ENCODE data around the gene CHST8. TPM values are rescaled to one million over a fixed set of nuclear protein-coding genes. Genes with fewer than 3 reads are reported as not detected.

CHST8 gene
- total and polyA plus RNA-seq, 2 experiments from 2014 or later, result 9.3 to 38.2 TPM

- no peak for DNase-seq (ENCODE audit: low spot score)
- Mint-ChIP-seq H3K36me3 (ENCODE audit: low read depth) (peaks cover 62% of the 10 kb centered on the region), H3K27me3 (ENCODE audit: insufficient read depth, low read depth, poor library complexity) (peaks cover 4% of the 10 kb centered on the region), H3K9me3 (no peaks in the 10 kb centered on the region), H3K4me1 (no peaks in the 10 kb centered on the region), H3K4me3 (no peak overlapping the region), H3K27ac (no peak overlapping the region)
- no peaks in the 10 kb centered on the region for H3K79me2 ChIP-seq (replicated peaks; ENCODE audit: insufficient read depth)
- no peaks in the 10 kb centered on the region for H3F3A ChIP-seq (replicated peaks; ENCODE audit: low read depth)
- no peak for ATAC-seq
- H3K4me2 ChIP-seq, result no peak overlapping the region
- no peak for TF ChIP-seq ZNF114 (CRISPR knock-in tag; IDR thresholded peaks at IDR 0.05)
- no peak for TF ChIP-seq EZH2phosphoT487 (IDR thresholded peaks at IDR 0.05; ENCODE audit: unreplicated experiment)
- no peak for TF ChIP-seq JUNB (IDR thresholded peaks at IDR 0.05; ENCODE audit: unreplicated experiment)
- TF ChIP-seq, protein P1, sequence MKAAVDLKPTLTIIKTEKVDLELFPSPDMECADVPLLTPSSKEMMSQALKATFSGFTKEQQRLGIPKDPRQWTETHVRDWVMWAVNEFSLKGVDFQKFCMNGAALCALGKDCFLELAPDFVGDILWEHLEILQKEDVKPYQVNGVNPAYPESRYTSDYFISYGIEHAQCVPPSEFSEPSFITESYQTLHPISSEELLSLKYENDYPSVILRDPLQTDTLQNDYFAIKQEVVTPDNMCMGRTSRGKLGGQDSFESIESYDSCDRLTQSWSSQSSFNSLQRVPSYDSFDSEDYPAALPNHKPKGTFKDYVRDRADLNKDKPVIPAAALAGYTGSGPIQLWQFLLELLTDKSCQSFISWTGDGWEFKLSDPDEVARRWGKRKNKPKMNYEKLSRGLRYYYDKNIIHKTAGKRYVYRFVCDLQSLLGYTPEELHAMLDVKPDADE (IDR thresholded peaks at IDR 0.05), result no peak
- TF ChIP-seq STAT1 (IDR thresholded peaks at IDR 0.05; ENCODE audit: unreplicated experiment), result no peak
- TF ChIP-seq, protein P2, sequence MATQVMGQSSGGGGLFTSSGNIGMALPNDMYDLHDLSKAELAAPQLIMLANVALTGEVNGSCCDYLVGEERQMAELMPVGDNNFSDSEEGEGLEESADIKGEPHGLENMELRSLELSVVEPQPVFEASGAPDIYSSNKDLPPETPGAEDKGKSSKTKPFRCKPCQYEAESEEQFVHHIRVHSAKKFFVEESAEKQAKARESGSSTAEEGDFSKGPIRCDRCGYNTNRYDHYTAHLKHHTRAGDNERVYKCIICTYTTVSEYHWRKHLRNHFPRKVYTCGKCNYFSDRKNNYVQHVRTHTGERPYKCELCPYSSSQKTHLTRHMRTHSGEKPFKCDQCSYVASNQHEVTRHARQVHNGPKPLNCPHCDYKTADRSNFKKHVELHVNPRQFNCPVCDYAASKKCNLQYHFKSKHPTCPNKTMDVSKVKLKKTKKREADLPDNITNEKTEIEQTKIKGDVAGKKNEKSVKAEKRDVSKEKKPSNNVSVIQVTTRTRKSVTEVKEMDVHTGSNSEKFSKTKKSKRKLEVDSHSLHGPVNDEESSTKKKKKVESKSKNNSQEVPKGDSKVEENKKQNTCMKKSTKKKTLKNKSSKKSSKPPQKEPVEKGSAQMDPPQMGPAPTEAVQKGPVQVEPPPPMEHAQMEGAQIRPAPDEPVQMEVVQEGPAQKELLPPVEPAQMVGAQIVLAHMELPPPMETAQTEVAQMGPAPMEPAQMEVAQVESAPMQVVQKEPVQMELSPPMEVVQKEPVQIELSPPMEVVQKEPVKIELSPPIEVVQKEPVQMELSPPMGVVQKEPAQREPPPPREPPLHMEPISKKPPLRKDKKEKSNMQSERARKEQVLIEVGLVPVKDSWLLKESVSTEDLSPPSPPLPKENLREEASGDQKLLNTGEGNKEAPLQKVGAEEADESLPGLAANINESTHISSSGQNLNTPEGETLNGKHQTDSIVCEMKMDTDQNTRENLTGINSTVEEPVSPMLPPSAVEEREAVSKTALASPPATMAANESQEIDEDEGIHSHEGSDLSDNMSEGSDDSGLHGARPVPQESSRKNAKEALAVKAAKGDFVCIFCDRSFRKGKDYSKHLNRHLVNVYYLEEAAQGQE (IDR thresholded peaks at IDR 0.05; ENCODE audit: unreplicated experiment), result no peak
- TF ChIP-seq ZNF331 (CRISPR knock-in tag; IDR thresholded peaks at IDR 0.05; ENCODE audit: low read depth), result no peak
- TF ChIP-seq CREB1 (CRISPR knock-in tag; IDR thresholded peaks at IDR 0.05; ENCODE audit: low read depth), result no peak
- TF ChIP-seq NANOG (IDR thresholded peaks at IDR 0.05; ENCODE audit: borderline replicate concordance), result no peak
- TF ChIP-seq CTCF (conservative IDR thresholded peaks at IDR 0.05; ENCODE audit: low read depth in 2 of 2), result no peak
- TF ChIP-seq POLR2AphosphoS5 (IDR thresholded peaks at IDR 0.05; ENCODE audit: low read depth), result no peak
- TF ChIP-seq, protein P3, sequence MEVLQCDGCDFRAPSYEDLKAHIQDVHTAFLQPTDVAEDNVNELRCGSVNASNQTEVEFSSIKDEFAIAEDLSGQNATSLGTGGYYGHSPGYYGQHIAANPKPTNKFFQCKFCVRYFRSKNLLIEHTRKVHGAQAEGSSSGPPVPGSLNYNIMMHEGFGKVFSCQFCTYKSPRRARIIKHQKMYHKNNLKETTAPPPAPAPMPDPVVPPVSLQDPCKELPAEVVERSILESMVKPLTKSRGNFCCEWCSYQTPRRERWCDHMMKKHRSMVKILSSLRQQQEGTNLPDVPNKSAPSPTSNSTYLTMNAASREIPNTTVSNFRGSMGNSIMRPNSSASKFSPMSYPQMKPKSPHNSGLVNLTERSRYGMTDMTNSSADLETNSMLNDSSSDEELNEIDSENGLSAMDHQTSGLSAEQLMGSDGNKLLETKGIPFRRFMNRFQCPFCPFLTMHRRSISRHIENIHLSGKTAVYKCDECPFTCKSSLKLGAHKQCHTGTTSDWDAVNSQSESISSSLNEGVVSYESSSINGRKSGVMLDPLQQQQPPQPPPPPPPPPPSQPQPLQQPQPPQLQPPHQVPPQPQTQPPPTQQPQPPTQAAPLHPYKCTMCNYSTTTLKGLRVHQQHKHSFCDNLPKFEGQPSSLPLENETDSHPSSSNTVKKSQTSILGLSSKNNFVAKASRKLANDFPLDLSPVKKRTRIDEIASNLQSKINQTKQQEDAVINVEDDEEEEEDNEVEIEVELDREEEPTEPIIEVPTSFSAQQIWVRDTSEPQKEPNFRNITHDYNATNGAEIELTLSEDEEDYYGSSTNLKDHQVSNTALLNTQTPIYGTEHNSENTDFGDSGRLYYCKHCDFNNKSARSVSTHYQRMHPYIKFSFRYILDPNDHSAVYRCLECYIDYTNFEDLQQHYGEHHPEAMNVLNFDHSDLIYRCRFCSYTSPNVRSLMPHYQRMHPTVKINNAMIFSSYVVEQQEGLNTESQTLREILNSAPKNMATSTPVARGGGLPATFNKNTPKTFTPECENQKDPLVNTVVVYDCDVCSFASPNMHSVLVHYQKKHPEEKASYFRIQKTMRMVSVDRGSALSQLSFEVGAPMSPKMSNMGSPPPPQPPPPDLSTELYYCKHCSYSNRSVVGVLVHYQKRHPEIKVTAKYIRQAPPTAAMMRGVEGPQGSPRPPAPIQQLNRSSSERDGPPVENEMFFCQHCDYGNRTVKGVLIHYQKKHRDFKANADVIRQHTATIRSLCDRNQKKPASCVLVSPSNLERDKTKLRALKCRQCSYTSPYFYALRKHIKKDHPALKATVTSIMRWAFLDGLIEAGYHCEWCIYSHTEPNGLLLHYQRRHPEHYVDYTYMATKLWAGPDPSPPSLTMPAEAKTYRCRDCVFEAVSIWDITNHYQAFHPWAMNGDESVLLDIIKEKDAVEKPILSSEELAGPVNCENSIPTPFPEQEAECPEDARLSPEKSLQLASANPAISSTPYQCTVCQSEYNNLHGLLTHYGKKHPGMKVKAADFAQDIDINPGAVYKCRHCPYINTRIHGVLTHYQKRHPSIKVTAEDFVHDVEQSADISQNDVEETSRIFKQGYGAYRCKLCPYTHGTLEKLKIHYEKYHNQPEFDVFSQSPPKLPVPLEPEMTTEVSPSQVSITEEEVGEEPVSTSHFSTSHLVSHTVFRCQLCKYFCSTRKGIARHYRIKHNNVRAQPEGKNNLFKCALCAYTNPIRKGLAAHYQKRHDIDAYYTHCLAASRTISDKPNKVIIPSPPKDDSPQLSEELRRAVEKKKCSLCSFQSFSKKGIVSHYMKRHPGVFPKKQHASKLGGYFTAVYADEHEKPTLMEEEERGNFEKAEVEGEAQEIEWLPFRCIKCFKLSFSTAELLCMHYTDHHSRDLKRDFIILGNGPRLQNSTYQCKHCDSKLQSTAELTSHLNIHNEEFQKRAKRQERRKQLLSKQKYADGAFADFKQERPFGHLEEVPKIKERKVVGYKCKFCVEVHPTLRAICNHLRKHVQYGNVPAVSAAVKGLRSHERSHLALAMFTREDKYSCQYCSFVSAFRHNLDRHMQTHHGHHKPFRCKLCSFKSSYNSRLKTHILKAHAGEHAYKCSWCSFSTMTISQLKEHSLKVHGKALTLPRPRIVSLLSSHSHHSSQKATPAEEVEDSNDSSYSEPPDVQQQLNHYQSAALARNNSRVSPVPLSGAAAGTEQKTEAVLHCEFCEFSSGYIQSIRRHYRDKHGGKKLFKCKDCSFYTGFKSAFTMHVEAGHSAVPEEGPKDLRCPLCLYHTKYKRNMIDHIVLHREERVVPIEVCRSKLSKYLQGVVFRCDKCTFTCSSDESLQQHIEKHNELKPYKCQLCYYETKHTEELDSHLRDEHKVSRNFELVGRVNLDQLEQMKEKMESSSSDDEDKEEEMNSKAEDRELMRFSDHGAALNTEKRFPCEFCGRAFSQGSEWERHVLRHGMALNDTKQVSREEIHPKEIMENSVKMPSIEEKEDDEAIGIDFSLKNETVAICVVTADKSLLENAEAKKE (CRISPR knock-in tag; IDR thresholded peaks at IDR 0.05), result no peak
- no peak for TF ChIP-seq EZH2 (IDR thresholded peaks at IDR 0.05; ENCODE audit: low read depth, unreplicated experiment)
- H3K4me1 ChIP-seq (ENCODE audit: insufficient read depth), result no peaks in the 10 kb centered on the region
- H3K27ac ChIP-seq (ENCODE audit: low read depth), result no peak overlapping the region
- H4K20me1 ChIP-seq (replicated peaks; ENCODE audit: insufficient read depth), result no peaks in the 10 kb centered on the region; the same call in 1 of the 2 replicates
- H3K27me3 ChIP-seq (ENCODE audit: insufficient read depth), result no peaks in the 10 kb centered on the region
- no peak overlapping the region for H2AFZ ChIP-seq
- H3K36me3 ChIP-seq (ENCODE audit: insufficient read depth), result peaks cover 3% of the 10 kb centered on the region
- H3K9me2 ChIP-seq (ENCODE audit: insufficient read depth), result no peaks in the 10 kb centered on the region
- H3K4me3 ChIP-seq, result no peak overlapping the region
Observed at GRCh38 chr19:33809960-33810359, 188.2 kb downstream of the CHST8 start.

All from GM23338 (cell line).